Fibroblast of mammary gland (primary cell): ENCODE data around the gene SOAT2.
"Not testable (repeated sequence)": the region's sequence is repeated elsewhere in the genome, so short reads cannot be mapped to it uniquely, and the experiment has no call there.

Source experiments
- DNase-seq: peaks from one replicate; pipeline ENCODE4 v3.0.0-alpha.2; 2010; ENCODE audit warnings: low read depth
- H3K4me3 ChIP-seq: 2 replicates; pipeline ENCODE4 v1.5.1; 2011; ENCODE audit warnings: low read depth, mild to moderate bottlenecking, low read length, moderate library complexity; ENCODE audit not compliant: control insufficient read depth
- TF ChIP-seq, protein P1 (sequence below): conservative IDR thresholded peaks from 2 replicates; pipeline ENCODE4 v1.5.1; 2011; ENCODE audit warnings: low read depth, low read length, inconsistent platforms; ENCODE audit not compliant: control insufficient read depth, insufficient read depth

The SOAT2 gene

DNA sequence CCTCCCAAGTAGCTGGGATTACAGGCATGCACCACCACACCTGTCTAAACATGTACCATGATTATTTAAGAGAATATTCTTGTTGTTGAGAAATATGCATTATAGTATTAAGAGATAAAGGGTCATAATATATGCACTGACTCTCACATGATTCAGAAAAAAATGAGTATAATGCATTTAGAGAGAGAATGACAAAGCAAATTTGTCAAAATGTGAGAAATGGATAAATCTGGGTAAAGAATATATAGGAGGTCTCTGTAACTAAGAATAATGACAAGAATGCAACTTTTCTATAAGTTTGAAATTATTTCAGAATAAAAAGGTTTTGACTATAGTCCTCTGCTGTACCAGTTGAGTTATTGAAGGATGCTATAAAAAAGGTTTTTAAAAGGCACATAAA is 49.1 kb downstream of the SOAT2 start:
- TF ChIP-seq, protein P1, sequence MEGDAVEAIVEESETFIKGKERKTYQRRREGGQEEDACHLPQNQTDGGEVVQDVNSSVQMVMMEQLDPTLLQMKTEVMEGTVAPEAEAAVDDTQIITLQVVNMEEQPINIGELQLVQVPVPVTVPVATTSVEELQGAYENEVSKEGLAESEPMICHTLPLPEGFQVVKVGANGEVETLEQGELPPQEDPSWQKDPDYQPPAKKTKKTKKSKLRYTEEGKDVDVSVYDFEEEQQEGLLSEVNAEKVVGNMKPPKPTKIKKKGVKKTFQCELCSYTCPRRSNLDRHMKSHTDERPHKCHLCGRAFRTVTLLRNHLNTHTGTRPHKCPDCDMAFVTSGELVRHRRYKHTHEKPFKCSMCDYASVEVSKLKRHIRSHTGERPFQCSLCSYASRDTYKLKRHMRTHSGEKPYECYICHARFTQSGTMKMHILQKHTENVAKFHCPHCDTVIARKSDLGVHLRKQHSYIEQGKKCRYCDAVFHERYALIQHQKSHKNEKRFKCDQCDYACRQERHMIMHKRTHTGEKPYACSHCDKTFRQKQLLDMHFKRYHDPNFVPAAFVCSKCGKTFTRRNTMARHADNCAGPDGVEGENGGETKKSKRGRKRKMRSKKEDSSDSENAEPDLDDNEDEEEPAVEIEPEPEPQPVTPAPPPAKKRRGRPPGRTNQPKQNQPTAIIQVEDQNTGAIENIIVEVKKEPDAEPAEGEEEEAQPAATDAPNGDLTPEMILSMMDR, result no peak
- no peak overlapping the region for H3K4me3 ChIP-seq
- DNase-seq, result no peak

DNA sequence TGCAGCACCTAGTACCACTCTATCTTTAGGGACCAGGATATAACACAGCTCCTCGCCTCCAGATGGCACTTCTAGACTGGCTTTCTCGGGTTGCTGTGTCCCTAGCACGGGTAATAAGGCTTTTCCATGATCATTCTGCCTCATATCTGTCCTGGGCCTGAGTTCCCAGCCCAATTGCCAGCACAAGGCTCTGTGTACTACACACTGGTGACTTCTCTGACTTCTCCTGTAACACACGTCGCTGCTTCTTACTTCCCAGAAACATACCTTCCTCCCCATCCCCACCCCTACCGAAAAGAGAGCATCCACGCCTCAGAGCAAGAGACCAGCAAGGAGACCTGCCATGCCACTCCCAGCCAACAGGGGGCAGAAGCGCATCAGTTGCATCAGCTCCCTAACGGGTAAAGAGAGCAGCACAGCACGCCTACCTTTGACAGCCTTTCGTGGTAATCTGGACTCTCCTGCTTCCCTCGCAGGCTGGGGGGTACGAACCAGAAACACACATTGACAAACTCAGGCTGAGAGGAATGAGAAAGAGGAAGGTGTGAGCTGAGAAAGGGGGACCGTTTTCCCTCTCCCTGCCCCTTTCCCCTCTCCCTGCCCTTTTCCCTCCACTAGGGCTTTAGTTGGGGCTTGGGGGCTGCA is 56.0 kb downstream of the SOAT2 start:
- TF ChIP-seq, protein P1, result peak; percentile 99
- no peak overlapping the region for H3K4me3 ChIP-seq
- peak; percentile 80 for DNase-seq

DNA sequence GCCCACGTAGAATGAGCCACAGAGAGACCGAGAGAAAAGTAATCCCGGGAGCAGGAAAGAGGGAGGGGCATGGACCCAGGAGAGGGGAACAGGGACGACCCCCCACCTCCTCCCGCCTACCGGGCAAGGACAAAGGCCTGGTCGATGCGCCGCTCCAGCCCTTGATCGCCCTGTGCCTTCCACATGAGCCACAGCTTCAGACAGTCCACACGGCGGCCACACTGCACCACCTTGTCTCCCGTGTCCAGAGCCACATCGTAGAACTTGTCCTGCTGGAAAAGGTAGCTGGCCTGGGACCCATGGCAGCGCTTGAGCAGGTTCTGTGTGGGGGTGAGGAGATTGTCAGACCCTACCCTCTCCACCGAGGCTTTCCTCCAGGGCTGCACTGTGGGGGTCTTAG is 56.7 kb downstream of the SOAT2 start:
- DNase-seq, result no peak
- H3K4me3 ChIP-seq, result no peak overlapping the region
- TF ChIP-seq, protein P1, result no peak

DNA sequence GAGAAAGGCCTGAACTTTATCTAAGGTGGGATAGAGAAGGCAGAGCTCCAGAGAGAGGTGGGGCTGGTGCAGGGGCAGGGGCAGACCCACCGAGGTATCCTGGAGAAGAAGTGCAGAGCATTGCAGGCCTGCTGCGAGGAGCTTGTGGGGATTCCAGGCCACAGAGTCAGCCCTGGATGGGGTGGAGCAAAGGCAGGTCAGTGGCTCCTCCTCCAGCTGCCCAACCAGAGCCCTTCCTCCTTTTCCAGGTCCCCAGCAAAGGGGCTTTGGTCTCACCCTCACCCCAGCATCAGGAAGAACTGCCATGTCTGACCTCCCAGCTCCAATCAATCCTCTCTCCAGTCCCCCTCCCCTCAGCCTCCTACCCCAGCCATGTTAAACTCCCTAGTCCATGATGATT is 57.4 kb downstream of the SOAT2 start:
- no peak for DNase-seq
- H3K4me3 ChIP-seq, result no peak overlapping the region
- TF ChIP-seq, protein P1, result no peak

DNA sequence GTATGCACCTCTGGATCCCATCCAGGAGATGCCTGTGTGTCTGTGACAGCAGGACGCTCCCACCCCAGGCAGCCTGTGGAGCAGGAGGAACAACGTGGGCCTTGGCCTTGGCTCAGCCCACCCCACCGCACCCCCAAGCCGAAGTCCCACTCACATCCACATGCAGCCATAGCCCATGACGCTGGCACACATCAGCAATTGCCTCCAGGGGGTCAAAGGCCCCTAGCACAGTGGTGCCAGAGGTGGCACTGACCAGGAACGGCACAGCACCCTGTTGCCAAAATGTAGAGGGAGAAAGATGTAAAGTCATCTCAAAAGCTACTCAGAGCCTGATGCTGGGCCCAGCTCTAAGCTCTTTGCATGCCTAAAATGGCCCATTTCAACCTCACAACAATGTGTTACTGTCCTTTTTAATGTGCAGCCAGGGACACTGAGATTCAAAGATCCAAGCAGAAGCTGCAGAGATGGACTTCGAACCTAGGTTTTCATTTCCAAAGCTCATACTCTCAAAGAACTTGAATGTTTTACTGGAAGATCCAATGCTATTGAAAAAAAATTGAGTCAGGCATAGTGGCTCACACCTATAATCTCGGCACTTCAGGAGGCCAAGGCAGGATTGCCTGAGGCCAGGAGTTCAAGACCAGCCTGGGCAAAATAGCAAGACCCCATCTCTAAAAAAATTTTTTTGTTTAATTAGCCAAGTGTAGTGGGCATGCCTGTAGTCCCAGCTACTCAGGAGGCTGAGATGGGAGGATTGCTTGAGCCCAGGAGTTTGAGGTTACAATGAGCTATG is 58.0 kb downstream of the SOAT2 start:
- TF ChIP-seq, protein P1, result no peak
- no peak overlapping the region for H3K4me3 ChIP-seq
- no peak for DNase-seq

DNA sequence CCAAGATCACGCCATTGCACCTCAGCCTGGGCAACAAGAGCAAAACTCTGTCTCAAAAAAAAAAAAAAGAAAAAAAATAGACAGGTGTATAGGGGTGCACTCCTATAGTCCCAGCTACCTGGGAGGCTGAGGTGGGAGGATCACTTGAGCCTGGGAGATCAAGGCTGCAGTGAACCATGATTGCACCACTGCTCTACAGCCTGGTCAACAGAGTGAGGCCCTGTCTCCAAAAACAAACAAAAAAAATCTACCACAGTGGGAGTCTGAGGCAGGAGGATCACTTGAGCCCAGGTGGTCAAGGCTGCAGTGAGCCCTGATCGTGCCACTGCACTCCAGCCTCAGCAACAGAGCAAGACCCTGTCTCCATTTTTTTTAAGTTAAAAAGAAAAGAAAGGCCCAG is 59.7 kb downstream of the SOAT2 start:
- H3K4me3 ChIP-seq, DNase-seq: not testable (repeated sequence)

DNA sequence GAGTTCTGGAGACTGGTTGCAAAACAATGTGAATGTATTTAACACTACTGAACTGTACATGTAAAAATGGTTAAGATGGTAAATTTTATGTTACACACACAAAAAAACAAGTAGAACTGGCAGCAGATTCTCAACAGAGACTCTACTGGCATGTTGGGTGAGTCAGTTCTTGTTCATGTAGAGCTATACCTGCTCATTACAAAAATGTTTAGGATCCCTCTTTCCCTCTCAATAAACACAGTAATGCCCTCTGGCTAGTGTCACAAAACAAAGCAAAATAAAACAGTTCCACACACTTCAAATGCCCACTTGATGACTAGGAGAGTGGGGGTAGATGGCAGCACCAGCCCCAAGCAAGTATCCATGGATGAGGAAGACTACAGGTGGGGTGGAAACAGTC is 63.6 kb downstream of the SOAT2 start:
- TF ChIP-seq, protein P1, result no peak

More for the DNA sequence above, 63.6 kb downstream of the SOAT2 start:
- no peak overlapping the region for H3K4me3 ChIP-seq
- DNase-seq, result no peak
